Ascending aorta (tissue), 2 donors: ENCODE results near the gene PIGP. TPM values are rescaled to one million over a fixed set of nuclear protein-coding genes. Genes with fewer than 3 reads are reported as not detected.

Experiments
- DNase-seq, 2 donors: peaks; one replicate each; pipeline ENCODE4 v3.0.0-alpha.2; 2019; ENCODE audit warnings: low spot score in 2 of 2
- H3K27ac ChIP-seq, 2 donors: fragments of 200-600 bp; sonication (generic); one replicate each; pipeline ENCODE4 v1.5.1; 2016 to 2017; ENCODE audit warnings: mild to moderate bottlenecking in 1 of 2
- H3K27me3 ChIP-seq: fragments of 200-600 bp; sonication (generic); one replicate; pipeline ENCODE4 v1.5.1; 2017
- H3K36me3 ChIP-seq, 2 donors: fragments of 200-600 bp; sonication (generic); one replicate each; pipeline ENCODE4 v1.5.1; 2016
- H3K4me1 ChIP-seq, 2 donors: fragments of 200-600 bp; sonication (generic); one replicate each; pipeline ENCODE4 v1.5.1; 2016 to 2017; ENCODE audit warnings: mild to moderate bottlenecking in 1 of 2
- H3K4me3 ChIP-seq, 2 donors: fragments of 200-600 bp; sonication (generic); one replicate each; pipeline ENCODE4 v1.5.1; 2016 to 2017; ENCODE audit warnings: mild to moderate bottlenecking in 1 of 2
- H3K9me3 ChIP-seq, 2 donors: fragments of 200-600 bp; sonication (generic); one replicate each; pipeline ENCODE4 v1.5.1; 2016
- intact Hi-C: fragments of 100-400 bp; cut with DNase I; formaldehyde crosslinking; loops from one replicate; pipeline ENCODE4 v1.15.1; 2023
- total RNA-seq: library from RNA; depleted of rRNA; stranded (reverse); fragments of >200 nt; gene quantifications from one replicate; pipeline ENCODE4 v1.1.0, GENCODE V29; 2016
- TF ChIP-seq, protein P1 (sequence below), 3 experiments: fragments of 200-600 bp in 2 of 3; fragments of 450-650 bp in 1 of 3; sonication (generic) in 2 of 3; IDR thresholded peaks; one replicate each; pipeline ENCODE4 v1.5.1; 2016 to 2019; ENCODE audit warnings: antibody characterized with exemption in 3 of 3, mild to moderate bottlenecking in 1 of 3, moderate library complexity in 1 of 3

Gene PIGP
- total RNA-seq, 1 donor from 2014 or later: 0.64 TPM

- TF ChIP-seq, protein P1, sequence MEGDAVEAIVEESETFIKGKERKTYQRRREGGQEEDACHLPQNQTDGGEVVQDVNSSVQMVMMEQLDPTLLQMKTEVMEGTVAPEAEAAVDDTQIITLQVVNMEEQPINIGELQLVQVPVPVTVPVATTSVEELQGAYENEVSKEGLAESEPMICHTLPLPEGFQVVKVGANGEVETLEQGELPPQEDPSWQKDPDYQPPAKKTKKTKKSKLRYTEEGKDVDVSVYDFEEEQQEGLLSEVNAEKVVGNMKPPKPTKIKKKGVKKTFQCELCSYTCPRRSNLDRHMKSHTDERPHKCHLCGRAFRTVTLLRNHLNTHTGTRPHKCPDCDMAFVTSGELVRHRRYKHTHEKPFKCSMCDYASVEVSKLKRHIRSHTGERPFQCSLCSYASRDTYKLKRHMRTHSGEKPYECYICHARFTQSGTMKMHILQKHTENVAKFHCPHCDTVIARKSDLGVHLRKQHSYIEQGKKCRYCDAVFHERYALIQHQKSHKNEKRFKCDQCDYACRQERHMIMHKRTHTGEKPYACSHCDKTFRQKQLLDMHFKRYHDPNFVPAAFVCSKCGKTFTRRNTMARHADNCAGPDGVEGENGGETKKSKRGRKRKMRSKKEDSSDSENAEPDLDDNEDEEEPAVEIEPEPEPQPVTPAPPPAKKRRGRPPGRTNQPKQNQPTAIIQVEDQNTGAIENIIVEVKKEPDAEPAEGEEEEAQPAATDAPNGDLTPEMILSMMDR (IDR thresholded peaks at IDR 0.05): no peak
- Histone ChIP-seq H3K36me3 (peaks cover 3 to 18% of the 10 kb centered on the region in 2 donors), H3K4me3 (no peak overlapping the region), H3K4me1 (no peaks in the 10 kb centered on the region), H3K27ac (no peak overlapping the region), H3K27me3 (no peaks in the 10 kb centered on the region), H3K9me3 (no peaks in the 10 kb centered on the region)
- intact Hi-C loops: no loop called here
- no peak for DNase-seq
These were observed 7.2 kb downstream of the PIGP start for GRCh38 chr21:37065561-37066177.

DNA sequence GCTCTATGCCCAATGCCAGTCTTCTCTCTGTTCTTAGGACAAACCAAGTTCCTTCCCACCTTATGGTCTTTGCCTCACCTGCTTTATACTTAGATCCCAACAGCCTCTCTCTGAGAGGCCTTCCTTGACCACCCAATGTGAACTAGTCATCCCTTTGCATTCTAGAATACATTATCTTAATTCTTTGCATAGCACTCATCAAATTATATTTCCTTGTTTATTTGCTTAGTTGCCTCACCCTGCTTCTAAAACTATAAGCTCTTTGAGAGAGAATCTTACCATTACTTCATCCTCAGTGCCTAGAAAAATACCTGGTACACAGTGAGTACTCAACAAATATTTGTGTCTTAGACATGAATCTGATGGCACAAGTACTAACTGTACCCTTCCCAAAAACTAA is 8.0 kb downstream of the PIGP start:
- Histone ChIP-seq H3K4me1 (no peaks in the 10 kb centered on the region), H3K36me3 (peaks cover 3 to 18% of the 10 kb centered on the region in 2 donors), H3K27ac (no peak overlapping the region), H3K9me3 (no peaks in the 10 kb centered on the region), H3K27me3 (no peaks in the 10 kb centered on the region), H3K4me3 (no peak overlapping the region)
- no peak for DNase-seq
- TF ChIP-seq, protein P1 (IDR thresholded peaks at IDR 0.05): no peak
- intact Hi-C loops: no loop called here

DNA sequence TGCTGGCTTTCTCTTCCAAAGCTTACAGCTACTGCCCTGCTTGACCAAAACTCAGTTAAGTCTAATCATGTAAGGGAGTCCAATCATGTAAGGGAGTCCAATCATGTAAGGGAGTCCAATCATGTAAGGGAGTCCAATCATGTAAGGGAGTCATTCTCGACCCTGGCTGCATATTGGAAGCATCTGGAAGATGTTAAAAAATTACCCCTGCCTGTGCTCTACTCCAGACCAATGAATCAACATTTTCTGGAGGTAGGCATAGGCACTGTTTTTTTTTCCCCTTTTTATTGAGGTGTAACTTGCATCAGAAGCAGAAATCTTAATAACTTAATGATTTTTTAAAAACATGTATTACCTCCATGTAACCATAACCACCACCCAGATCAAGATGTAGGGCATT is 9.4 kb downstream of the PIGP start:
- Histone ChIP-seq H3K4me1 (no peaks in the 10 kb centered on the region), H3K27me3 (no peaks in the 10 kb centered on the region), H3K36me3 (peaks cover 3 to 11% of the 10 kb centered on the region in 2 donors), H3K4me3 (no peak overlapping the region), H3K9me3 (no peaks in the 10 kb centered on the region), H3K27ac (no peak overlapping the region)
- intact Hi-C loops: no loop called here
- no peak for DNase-seq
- TF ChIP-seq, protein P1 (IDR thresholded peaks at IDR 0.05): no peak

DNA sequence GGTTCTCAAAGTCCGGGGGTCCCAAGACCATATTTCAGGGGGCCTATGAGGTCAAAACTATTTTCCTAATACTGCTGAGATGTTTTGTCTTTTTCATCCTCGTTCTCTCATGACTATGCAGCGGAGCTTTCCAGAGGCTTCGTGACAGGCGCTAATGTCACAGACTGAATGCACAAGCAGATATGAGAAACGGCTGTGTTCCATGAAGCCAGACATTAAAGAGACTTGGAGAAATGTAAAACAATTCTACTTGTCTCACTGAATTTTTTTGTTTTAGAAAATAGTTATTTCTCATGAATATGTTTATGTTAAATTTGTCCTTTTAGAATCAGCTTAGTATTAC is 10.3 kb downstream of the PIGP start:
- TF ChIP-seq, protein P1 (IDR thresholded peaks at IDR 0.05): no peak
- peaks cover 3 to 10% of the 10 kb centered on the region in 2 donors for H3K36me3 ChIP-seq

GRCh38 chr21:37061926-37062592 is 10.8 kb downstream of the PIGP start:
- Histone ChIP-seq H3K9me3 (no peaks in the 10 kb centered on the region), H3K27me3 (no peaks in the 10 kb centered on the region), H3K4me1 (no peaks in the 10 kb centered on the region), H3K36me3 (peaks cover 2 to 10% of the 10 kb centered on the region in 2 donors), H3K4me3 (no peak overlapping the region), H3K27ac (no peak overlapping the region)
- TF ChIP-seq, protein P1 (IDR thresholded peaks at IDR 0.05): no peak
- intact Hi-C loops: no loop called here
- DNase-seq: no peak

More for the DNA sequence above, 10.3 kb downstream of the PIGP start:
- no peak for DNase-seq
- Histone ChIP-seq H3K4me1 (no peaks in the 10 kb centered on the region), H3K4me3 (no peak overlapping the region), H3K27ac (no peak overlapping the region), H3K27me3 (no peaks in the 10 kb centered on the region), H3K9me3 (no peaks in the 10 kb centered on the region)
- intact Hi-C loops: no loop called here
